Right lung (tissue), 10 donors: ENCODE results near the gene CUTA. TPM values are rescaled to one million over a fixed set of nuclear protein-coding genes. Genes with fewer than 3 reads are reported as not detected.

ENCODE experiments used
- DNase-seq, 2 donors: peaks; one replicate each; pipeline ENCODE4 v3.0.0-alpha.2; 2013
- long read RNA-seq, 8 donors: transcript quantifications; one replicate each; lab custom pipeline, GENCODE V29; 2026
- polyA plus RNA-seq, 5 donors: library from polyadenylated mRNA; unstranded; fragments of 120-200 nt; gene quantifications; one replicate each; pipeline versions ENCODE4 v1.2.1 to v1.2.3, GENCODE V29; 2013; ENCODE audit warnings: inconsistent platforms in 1 of 5, low replicate concordance in 1 of 5; ENCODE audit not compliant: insufficient read length in 5 of 5, insufficient read depth in 1 of 5

The CUTA gene, protein sequence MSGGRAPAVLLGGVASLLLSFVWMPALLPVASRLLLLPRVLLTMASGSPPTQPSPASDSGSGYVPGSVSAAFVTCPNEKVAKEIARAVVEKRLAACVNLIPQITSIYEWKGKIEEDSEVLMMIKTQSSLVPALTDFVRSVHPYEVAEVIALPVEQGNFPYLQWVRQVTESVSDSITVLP
- 100 to 1,000 TPM; 153 to 208 (median 171) TPM for polyA plus RNA-seq
- long read RNA-seq, donor 1, transcript CUTA-203 (6 exons, 937 nt): minor isoform, 21 of 186 reads
- long read RNA-seq, donor 1, transcript CUTA-214 (6 exons, 661 nt): minor isoform, 50 of 186 reads
- long read RNA-seq, donor 1, transcript CUTA-205 (5 exons, 1,054 nt): major isoform, 54 of 186 reads
- long read RNA-seq, donor 1, transcript CUTA-210 (6 exons, 769 nt): minor isoform, 23 of 186 reads
- long read RNA-seq, donor 1, partial matches to known transcripts: 27 of 186 reads
- long read RNA-seq, donor 1, other reads (novel, unspliced or antisense): 0 of 186 reads
- long read RNA-seq, donor 2, transcript CUTA-210 (6 exons, 769 nt): minor isoform, 18 of 95 reads
- long read RNA-seq, donor 2, transcript CUTA-205 (5 exons, 1,054 nt): minor isoform, 33 of 95 reads
- long read RNA-seq, donor 2, transcript CUTA-203 (6 exons, 937 nt): minor isoform, 10 of 95 reads
- long read RNA-seq, donor 2, transcript CUTA-214 (6 exons, 661 nt): major isoform, 34 of 95 reads
- long read RNA-seq, donor 2, partial matches to known transcripts: 0 of 95 reads
- long read RNA-seq, donor 2, other reads (novel, unspliced or antisense): 0 of 95 reads
- long read RNA-seq, donor 3, transcript CUTA-203 (6 exons, 937 nt): minor isoform, 9 of 115 reads
- long read RNA-seq, donor 3, transcript CUTA-214 (6 exons, 661 nt): minor isoform, 28 of 115 reads
- long read RNA-seq, donor 3, transcript CUTA-210 (6 exons, 769 nt): minor isoform, 31 of 115 reads
- long read RNA-seq, donor 3, transcript CUTA-205 (5 exons, 1,054 nt): major isoform, 37 of 115 reads
- long read RNA-seq, donor 3, partial matches to known transcripts: 0 of 115 reads
- long read RNA-seq, donor 3, other reads (novel, unspliced or antisense): 0 of 115 reads
- long read RNA-seq, donor 4, transcript CUTA-203 (6 exons, 937 nt): minor isoform, 13 of 98 reads
- long read RNA-seq, donor 4, transcript CUTA-205 (5 exons, 1,054 nt): major isoform, 33 of 98 reads
- long read RNA-seq, donor 4, transcript CUTA-210 (6 exons, 769 nt): minor isoform, 15 of 98 reads
- long read RNA-seq, donor 4, transcript CUTA-214 (6 exons, 661 nt): minor isoform, 25 of 98 reads
- long read RNA-seq, donor 4, partial matches to known transcripts: 7 of 98 reads
- long read RNA-seq, donor 4, other reads (novel, unspliced or antisense): 0 of 98 reads
- long read RNA-seq, donor 5, transcript CUTA-210 (6 exons, 769 nt): minor isoform, 24 of 174 reads
- long read RNA-seq, donor 5, transcript CUTA-203 (6 exons, 937 nt): minor isoform, 28 of 174 reads
- long read RNA-seq, donor 5, transcript CUTA-214 (6 exons, 661 nt): minor isoform, 46 of 174 reads
- long read RNA-seq, donor 5, transcript CUTA-205 (5 exons, 1,054 nt): major isoform, 51 of 174 reads
- long read RNA-seq, donor 5, partial matches to known transcripts: 19 of 174 reads
- long read RNA-seq, donor 5, other reads (novel, unspliced or antisense): 0 of 174 reads
- long read RNA-seq, donor 6, transcript CUTA-214 (6 exons, 661 nt): major isoform, 76 of 205 reads
- long read RNA-seq, donor 6, transcript CUTA-205 (5 exons, 1,054 nt): minor isoform, 61 of 205 reads
- long read RNA-seq, donor 6, transcript CUTA-210 (6 exons, 769 nt): minor isoform, 30 of 205 reads
- long read RNA-seq, donor 6, transcript CUTA-203 (6 exons, 937 nt): minor isoform, 23 of 205 reads
- long read RNA-seq, donor 6, partial matches to known transcripts: 13 of 205 reads
- long read RNA-seq, donor 6, other reads (novel, unspliced or antisense): 0 of 205 reads
- long read RNA-seq, donor 7, transcript CUTA-210 (6 exons, 769 nt): minor isoform, 17 of 97 reads
- long read RNA-seq, donor 7, transcript CUTA-214 (6 exons, 661 nt): minor isoform, 25 of 97 reads
- long read RNA-seq, donor 7, transcript CUTA-205 (5 exons, 1,054 nt): major isoform, 27 of 97 reads
- long read RNA-seq, donor 7, transcript CUTA-203 (6 exons, 937 nt): minor isoform, 20 of 97 reads
- long read RNA-seq, donor 7, partial matches to known transcripts: 7 of 97 reads
- long read RNA-seq, donor 7, other reads (novel, unspliced or antisense): 0 of 97 reads
- long read RNA-seq, donor 8, transcript CUTA-203 (6 exons, 937 nt): minor isoform, 6 of 40 reads
- long read RNA-seq, donor 8, transcript CUTA-214 (6 exons, 661 nt): major isoform, 16 of 40 reads
- long read RNA-seq, donor 8, transcript CUTA-205 (5 exons, 1,054 nt): minor isoform, 12 of 40 reads
- long read RNA-seq, donor 8, transcript CUTA-210 (6 exons, 769 nt): minor isoform, 5 of 40 reads
- long read RNA-seq, donor 8, partial matches to known transcripts: 0 of 40 reads
- long read RNA-seq, donor 8, other reads (novel, unspliced or antisense): 0 of 40 reads

GRCh38 chr6:33417903-33418689 is at the start of gene CUTA:
Gene CUTA (minus strand): TSS chr6:33418107. CDS start chr6:33418000, 107 bp downstream.
- peak; percentile 100 for DNase-seq

GRCh38 chr6:33467091-33467490 is 49.2 kb upstream of the CUTA start:
- no peak for DNase-seq

- no peak for DNase-seq
Observed at GRCh38 chr6:33466075-33466735, 48.3 kb upstream of the CUTA start.

GRCh38 chr6:33459226-33459625 is 41.3 kb upstream of the CUTA start:
- DNase-seq: no peak

GRCh38 chr6:33458676-33459075 is 40.8 kb upstream of the CUTA start:
- no peak for DNase-seq

GRCh38 chr6:33456156-33456555 is 38.2 kb upstream of the CUTA start:
- DNase-seq: no peak

DNA sequence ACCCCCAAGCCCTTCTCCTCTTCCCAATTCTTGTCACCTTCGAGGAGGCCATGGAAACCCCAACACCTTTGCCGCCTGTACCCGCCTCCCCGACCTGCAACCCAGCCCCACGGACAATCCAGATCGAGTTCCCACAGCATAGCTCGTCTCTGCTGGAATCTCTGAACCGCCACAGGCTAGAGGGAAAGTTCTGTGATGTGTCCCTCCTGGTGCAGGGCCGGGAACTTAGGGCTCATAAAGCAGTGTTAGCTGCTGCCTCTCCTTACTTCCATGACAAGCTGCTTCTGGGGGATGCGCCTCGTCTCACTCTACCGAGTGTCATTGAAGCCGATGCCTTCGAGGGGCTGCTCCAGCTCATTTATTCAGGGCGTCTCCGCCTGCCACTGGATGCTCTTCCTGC is 37.1 kb upstream of the CUTA start:
- DNase-seq: no peak

DNA sequence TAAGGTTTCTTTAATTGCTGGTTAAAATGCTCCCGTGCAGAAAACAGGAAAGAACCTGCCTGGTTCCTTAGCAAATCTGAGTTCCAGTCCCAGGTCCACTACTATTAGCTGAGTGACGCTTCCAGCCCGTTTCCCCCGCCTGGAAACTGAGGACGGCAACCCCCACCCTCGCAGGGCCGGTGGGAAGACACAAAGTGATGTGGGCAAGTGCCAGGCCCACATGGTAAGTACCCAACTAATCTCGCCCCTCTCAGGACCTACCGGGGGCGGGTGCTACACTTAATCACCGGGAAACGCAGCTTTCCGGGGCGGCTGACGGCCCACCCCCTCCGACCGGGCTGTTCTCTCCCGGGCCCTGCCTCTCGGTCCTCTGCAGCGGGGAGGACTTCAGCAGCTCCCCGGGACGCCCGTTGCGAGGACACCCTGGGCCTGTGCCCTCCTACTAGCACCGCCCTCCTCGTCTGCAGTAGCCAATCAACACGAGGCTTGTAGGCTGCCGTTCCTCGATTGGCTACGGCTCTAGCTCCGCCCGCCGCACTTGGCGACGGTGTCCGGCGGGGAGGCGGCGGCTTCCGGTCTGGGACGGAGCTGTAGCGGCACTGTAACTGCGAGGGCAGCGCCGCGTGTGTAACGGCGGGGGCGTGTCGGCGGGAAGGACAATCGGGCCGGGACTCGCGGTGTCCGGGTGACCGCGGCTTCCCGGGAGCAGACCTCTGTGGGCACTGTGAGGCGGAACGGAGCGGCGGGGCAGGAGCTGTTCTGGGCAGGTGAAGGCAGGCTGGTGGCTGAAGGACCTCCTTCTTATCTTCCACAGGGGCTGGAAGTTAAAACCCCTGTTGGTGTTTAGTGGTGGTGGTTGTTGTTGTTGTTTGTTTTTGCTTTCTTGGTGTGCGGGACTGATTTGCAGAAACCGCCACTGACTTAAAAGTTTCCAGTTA is 36.4 kb upstream of the CUTA start, which contains the start of gene ZBTB9:
Gene ZBTB9, plus strand, starts transcription at position 568 of the 938 bp plus-strand sequence. CDS start 525 bp downstream, outside the sequence.
- peak; percentile 94 to 95 for DNase-seq

DNA sequence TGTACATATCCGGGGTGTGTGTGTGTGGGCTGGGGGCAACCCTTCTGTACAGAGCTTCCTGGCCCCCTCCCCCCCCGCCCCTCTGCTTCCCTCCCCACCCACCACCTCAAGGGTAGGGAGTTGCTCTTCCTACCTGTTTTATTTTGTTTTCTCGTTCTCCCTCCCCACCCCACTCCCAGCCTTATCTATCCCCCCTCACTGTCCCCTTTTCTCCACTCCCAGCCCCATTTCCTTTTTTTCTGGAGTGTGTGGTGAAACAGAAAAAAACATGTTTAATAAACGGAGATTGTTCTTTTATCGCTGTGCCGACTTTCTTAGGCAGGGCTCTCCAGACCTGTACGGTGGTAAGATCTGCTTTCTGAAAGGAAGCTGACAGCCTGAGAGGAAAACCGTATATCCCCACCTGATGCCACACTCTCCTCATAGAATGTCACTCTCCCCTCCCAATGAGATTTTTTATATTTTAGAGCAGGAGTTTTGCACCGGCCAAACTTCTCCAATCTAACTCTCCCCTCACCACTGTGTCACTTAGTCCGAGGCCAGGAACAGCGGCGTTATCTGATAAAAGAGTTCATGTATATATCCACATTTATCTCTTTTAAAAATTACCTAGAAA is 35.6 kb upstream of the CUTA start:
- no peak for DNase-seq

DNA sequence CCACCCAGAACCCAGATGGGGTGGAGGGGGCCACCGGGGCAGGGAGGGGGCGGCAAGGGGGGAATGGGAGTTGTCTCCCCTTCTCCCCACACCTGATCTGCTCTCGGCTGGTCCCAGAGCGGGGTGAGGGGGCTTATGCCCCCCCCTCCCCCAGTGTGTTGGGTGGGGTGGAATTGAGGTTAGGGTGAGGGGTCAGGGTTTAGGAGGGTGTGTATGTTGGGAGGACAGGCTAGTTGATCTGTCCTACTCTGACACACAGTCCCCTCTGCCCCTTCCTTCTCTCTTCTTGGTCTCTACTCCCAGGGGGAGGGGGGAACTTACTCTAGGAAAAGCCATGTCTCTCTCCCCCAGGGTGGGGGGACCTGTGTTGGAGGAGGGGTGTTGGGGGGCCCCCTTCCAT is 34.6 kb upstream of the CUTA start:
- DNase-seq: no peak

GRCh38 chr6:33451606-33452005 is 33.7 kb upstream of the CUTA start:
- DNase-seq: no peak

- no peak for DNase-seq
Observed at GRCh38 chr6:33450434-33450833, 32.5 kb upstream of the CUTA start.

- no peak for DNase-seq
Observed at GRCh38 chr6:33446356-33446755, 28.4 kb upstream of the CUTA start.

DNA sequence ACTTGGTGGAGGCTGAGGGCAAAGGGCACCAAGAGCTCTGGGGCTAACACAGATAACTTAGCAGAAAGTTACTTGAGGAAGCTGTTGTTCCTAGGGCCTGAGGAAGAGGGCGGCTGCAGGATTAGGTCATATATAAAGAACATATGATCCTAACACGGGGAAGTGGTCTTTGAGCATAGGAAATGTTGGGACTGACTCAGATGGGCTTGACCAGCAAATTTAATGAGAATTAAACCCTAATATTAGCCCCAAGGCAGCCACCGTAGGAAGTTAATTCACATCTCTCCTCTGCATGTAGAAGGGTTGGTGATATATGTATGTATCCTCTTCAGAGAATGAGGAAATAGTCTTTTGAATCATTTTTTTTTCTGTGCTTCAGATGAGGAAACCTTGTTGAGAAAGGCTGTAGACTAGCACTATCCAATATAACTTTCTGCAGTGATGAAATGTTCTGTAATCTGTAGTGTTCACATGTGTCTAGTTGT is 27.3 kb upstream of the CUTA start:
- no peak for DNase-seq
